DMS53 treated with DMSO at 0.1 percent for 48 hours (cell line): ENCODE results near the gene KNDC1.
"Not testable (repeated sequence)": the region's sequence is repeated elsewhere in the genome, so short reads cannot be mapped to it uniquely, and the experiment has no call there.

Experiments used
- DNase-seq: peaks from one replicate; lab custom pipeline; 2025; ENCODE audit not compliant: unreplicated experiment; lab: John Stamatoyannopoulos, UW

The KNDC1 gene

GRCh38 chr10:133218891-133219290 lies 58.9 kb downstream of the KNDC1 start:
- DNase-seq, result no peak

- no peak for DNase-seq
Observed at GRCh38 chr10:133219782-133220181, 59.8 kb downstream of the KNDC1 start.

GRCh38 chr10:133221331-133221730 lies 61.3 kb downstream of the KNDC1 start:
- DNase-seq, result no peak

- DNase-seq, result not testable (repeated sequence)
Observed at GRCh38 chr10:133221756-133222155, 61.7 kb downstream of the KNDC1 start.

GRCh38 chr10:133224076-133224475 lies 64.1 kb downstream of the KNDC1 start:
- DNase-seq, result no peak

GRCh38 chr10:133224756-133225372 lies 64.8 kb downstream of the KNDC1 start:
- no peak for DNase-seq

GRCh38 chr10:133225707-133226191 lies 65.7 kb downstream of the KNDC1 start:
- DNase-seq, result no peak

- no peak for DNase-seq
Observed at GRCh38 chr10:133226251-133226808, 66.3 kb downstream of the KNDC1 start.

GRCh38 chr10:133227256-133227655 lies 67.2 kb downstream of the KNDC1 start:
- no peak for DNase-seq

GRCh38 chr10:133229265-133230043 lies 69.4 kb downstream of the KNDC1 start:
- DNase-seq, result no peak

- no peak for DNase-seq
Observed at GRCh38 chr10:133230044-133230361, 70.0 kb downstream of the KNDC1 start, which contains the start of gene UTF1. Gene UTF1, plus strand, starts transcription at chr10:133230217. Its CDS starts 72 bp downstream, at chr10:133230289.

- DNase-seq, result no peak
Observed at GRCh38 chr10:133230387-133231195, 70.6 kb downstream of the KNDC1 start.

- DNase-seq, result no peak
Observed at GRCh38 chr10:133231244-133231945, 71.4 kb downstream of the KNDC1 start.

- DNase-seq, result no peak
Observed at GRCh38 chr10:133231946-133232574, 72.0 kb downstream of the KNDC1 start.

- DNase-seq, result not testable (repeated sequence)
Observed at GRCh38 chr10:133234796-133235195, 74.8 kb downstream of the KNDC1 start.

- DNase-seq, result no peak
Observed at GRCh38 chr10:133235265-133235855, 75.3 kb downstream of the KNDC1 start.

- DNase-seq, result no peak
Observed at GRCh38 chr10:133235932-133236331, 75.9 kb downstream of the KNDC1 start.

GRCh38 chr10:133236401-133237240 lies 76.6 kb downstream of the KNDC1 start:
- no peak for DNase-seq

- no peak for DNase-seq
Observed at GRCh38 chr10:133237241-133237587, 77.2 kb downstream of the KNDC1 start.
